ENCODE data around the gene DIO1. TPM values are rescaled to one million over a fixed set of nuclear protein-coding genes. Genes with fewer than 3 reads are reported as not detected.

Gene DIO1
- total RNA-seq, 1 experiment from 2014 or later, result not detected

DNA sequence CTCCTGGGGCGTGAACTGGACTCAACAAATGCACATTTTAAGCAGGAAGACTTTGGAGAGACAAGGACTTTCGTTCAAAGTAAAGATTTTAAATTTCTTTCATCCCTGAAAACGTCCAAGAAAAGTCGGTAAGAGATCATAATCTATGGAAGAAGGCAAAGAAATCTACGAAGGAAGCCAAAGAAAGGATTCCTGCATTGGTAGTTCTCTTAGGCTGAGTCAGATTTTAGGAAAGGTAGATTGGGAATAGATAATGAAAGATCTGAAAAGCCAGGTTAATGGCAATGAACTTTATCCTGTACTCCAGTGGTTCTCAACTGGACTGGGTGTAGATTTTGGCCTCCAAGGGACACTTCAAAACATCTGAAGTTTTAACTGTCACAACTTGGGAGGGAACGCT is 49.1 kb downstream of the DIO1 start:
- Histone ChIP-seq H3K27me3 (replicated peaks; ENCODE audit: insufficient read depth, low read depth, low read length, poor library complexity) (no peaks in the 10 kb centered on the region), H3K36me3 (ENCODE audit: insufficient read depth, low read length, poor library complexity, severe bottlenecking) (peaks cover 4% of the 10 kb centered on the region), H3K4me1 (ENCODE audit: insufficient read depth, low read length, poor library complexity, severe bottlenecking) (peaks cover 4% of the 10 kb centered on the region), H3K27ac (ENCODE audit: low read depth, low read length, poor library complexity, severe bottlenecking) (no peak overlapping the region), H3K9me3 (ENCODE audit: low read depth, low read length, poor library complexity, severe bottlenecking) (no peaks in the 10 kb centered on the region), H3K4me3 (ENCODE audit: low read depth, low read length, poor library complexity, severe bottlenecking) (no peak overlapping the region)
- intact Hi-C loops (cut with micrococcal nuclease; ENCODE audit: unreplicated experiment), result no loop called here
- no peak for DNase-seq (ENCODE audit: low spot score)
- no peak for TF ChIP-seq EZH2 (IDR thresholded peaks at IDR 0.05; ENCODE audit: borderline replicate concordance, low read depth, low read length, poor library complexity, severe bottlenecking)
- TF ChIP-seq, protein P1, sequence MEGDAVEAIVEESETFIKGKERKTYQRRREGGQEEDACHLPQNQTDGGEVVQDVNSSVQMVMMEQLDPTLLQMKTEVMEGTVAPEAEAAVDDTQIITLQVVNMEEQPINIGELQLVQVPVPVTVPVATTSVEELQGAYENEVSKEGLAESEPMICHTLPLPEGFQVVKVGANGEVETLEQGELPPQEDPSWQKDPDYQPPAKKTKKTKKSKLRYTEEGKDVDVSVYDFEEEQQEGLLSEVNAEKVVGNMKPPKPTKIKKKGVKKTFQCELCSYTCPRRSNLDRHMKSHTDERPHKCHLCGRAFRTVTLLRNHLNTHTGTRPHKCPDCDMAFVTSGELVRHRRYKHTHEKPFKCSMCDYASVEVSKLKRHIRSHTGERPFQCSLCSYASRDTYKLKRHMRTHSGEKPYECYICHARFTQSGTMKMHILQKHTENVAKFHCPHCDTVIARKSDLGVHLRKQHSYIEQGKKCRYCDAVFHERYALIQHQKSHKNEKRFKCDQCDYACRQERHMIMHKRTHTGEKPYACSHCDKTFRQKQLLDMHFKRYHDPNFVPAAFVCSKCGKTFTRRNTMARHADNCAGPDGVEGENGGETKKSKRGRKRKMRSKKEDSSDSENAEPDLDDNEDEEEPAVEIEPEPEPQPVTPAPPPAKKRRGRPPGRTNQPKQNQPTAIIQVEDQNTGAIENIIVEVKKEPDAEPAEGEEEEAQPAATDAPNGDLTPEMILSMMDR (conservative IDR thresholded peaks at IDR 0.05; ENCODE audit: low read depth, low read length), result no peak
- ChIA-PET POLR2A (ENCODE audit: low non-redundant PET) (no interaction called here), CTCF (no interaction called here)
- BruUV-seq (replicated peaks), result no TSS peak

DNA sequence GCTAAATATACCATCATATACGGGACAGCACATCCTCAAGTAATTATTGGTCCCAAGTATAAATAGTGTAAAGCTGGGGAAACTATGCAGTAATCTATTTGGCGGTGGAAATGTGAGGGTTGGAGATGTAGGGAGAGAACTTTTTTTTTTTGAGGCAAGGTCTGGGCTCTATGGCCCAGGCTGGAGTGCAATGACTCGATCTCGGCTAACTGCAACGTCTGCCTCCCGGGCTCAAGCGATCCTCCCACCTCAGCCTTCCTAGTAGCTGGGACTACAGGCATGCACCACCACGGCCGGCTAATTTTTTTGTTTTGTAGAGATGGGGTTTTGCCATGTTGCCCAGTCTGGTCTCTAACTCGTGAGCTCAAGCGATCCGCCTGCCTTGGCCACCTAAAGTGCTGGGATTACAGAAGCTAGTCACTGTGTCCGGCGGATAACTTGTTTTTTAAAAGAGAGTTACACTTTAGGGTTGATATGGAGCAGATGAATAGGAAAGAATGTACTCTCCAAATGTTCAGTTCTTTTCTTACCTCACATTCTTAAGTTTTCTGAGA is 49.6 kb downstream of the DIO1 start:
- no peaks in the 10 kb centered on the region for H3K9me3 ChIP-seq (ENCODE audit: low read depth, low read length, poor library complexity, severe bottlenecking)
- no peak for TF ChIP-seq EZH2 (IDR thresholded peaks at IDR 0.05; ENCODE audit: borderline replicate concordance, low read depth, low read length, poor library complexity, severe bottlenecking)
- TF ChIP-seq, protein P1 (conservative IDR thresholded peaks at IDR 0.05; ENCODE audit: low read depth, low read length), result no peak
- no TSS peak for BruUV-seq (replicated peaks)
- no peaks in the 10 kb centered on the region for H3K27me3 ChIP-seq (replicated peaks; ENCODE audit: insufficient read depth, low read depth, low read length, poor library complexity)
- no peak for DNase-seq (ENCODE audit: low spot score)
- no peak overlapping the region for H3K4me3 ChIP-seq (ENCODE audit: low read depth, low read length, poor library complexity, severe bottlenecking)
- ChIA-PET POLR2A (ENCODE audit: low non-redundant PET) (no interaction called here), CTCF (no interaction called here)
- peaks cover 4% of the 10 kb centered on the region for H3K36me3 ChIP-seq (ENCODE audit: insufficient read depth, low read length, poor library complexity, severe bottlenecking)
- H3K4me1 ChIP-seq (ENCODE audit: insufficient read depth, low read length, poor library complexity, severe bottlenecking), result peaks cover 4% of the 10 kb centered on the region
- H3K27ac ChIP-seq (ENCODE audit: low read depth, low read length, poor library complexity, severe bottlenecking), result no peak overlapping the region
- intact Hi-C loops (cut with micrococcal nuclease; ENCODE audit: unreplicated experiment), result no loop called here

DNA sequence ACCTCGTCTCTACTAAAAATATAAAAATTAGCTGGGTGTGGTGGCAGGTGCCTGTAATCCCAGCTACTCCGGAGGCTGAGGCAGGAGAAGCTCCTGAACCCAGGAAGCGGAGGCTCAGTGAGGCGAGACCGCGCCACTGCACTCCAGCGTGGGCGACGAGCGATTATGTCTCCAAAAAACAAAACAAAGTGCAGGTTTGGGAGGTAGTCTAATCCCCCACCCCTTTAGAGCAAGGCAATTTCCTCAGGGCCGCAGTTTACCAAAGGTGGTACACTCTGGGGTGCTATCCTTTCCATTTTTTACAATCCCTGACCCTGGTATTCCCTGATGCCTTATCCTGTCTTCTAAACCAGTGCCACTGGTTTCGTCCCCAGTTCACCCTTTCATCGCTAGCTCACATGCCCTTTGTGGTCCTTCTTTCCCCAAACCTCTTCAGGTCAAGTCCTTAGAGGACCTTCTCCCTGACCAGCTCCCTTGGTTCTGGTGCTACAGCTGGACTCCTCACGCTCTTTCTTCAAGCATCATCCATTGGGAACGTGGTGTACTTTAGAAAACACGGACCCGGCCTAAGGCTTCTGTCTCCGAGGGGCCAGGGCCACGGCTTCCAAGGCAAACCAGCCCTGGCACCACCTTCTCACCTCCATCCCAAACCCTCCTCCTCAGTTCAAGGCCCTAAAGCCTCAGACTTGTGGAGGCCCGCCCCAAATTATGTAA is 50.6 kb downstream of the DIO1 start:
- peaks cover 4% of the 10 kb centered on the region for H3K36me3 ChIP-seq (ENCODE audit: insufficient read depth, low read length, poor library complexity, severe bottlenecking)
- ChIA-PET CTCF (interaction anchor here (1.1 kb wide), 1 partner anchor 66 kb away, joined by 4 read pairs; no protein-coding TSS in a partner anchor), POLR2A (ENCODE audit: low non-redundant PET) (no interaction called here)
- intact Hi-C loops (cut with micrococcal nuclease; ENCODE audit: unreplicated experiment), result loop anchor here (5.0 kb wide), 1 partner anchor 67 kb away; no protein-coding TSS in a partner anchor
- no peaks in the 10 kb centered on the region for H3K9me3 ChIP-seq (ENCODE audit: low read depth, low read length, poor library complexity, severe bottlenecking)
- BruUV-seq (replicated peaks), result no TSS peak
- no peaks in the 10 kb centered on the region for H3K27me3 ChIP-seq (replicated peaks; ENCODE audit: insufficient read depth, low read depth, low read length, poor library complexity)
- H3K27ac ChIP-seq (ENCODE audit: low read depth, low read length, poor library complexity, severe bottlenecking), result peak overlapping the region; percentile 78
- TF ChIP-seq EZH2 (IDR thresholded peaks at IDR 0.05; ENCODE audit: borderline replicate concordance, low read depth, low read length, poor library complexity, severe bottlenecking), result no peak
- TF ChIP-seq, protein P1 (conservative IDR thresholded peaks at IDR 0.05; ENCODE audit: low read depth, low read length), result no peak
- peak overlapping the region; percentile 63 for H3K4me3 ChIP-seq (ENCODE audit: low read depth, low read length, poor library complexity, severe bottlenecking)
- DNase-seq (ENCODE audit: low spot score), result no peak
- H3K4me1 ChIP-seq (ENCODE audit: insufficient read depth, low read length, poor library complexity, severe bottlenecking), result peaks cover 4% of the 10 kb centered on the region

Measured in A673 (cell line).